Pancreas (tissue), 10 donors: Measurements from ENCODE around the gene ZNF423. TPM values are rescaled to one million over a fixed set of nuclear protein-coding genes. Genes with fewer than 3 reads are reported as not detected.
A peak's percentile ranks its signal among the peaks of the same experiment; 100 is the strongest.

Source experiments
- ATAC-seq, 4 donors: fragments of 200-7000 bp; cut with Tn5 transposase; one replicate each; pipeline versions ENCODE4 v1.8.0 to v1.9.1; 2020; ENCODE audit warnings: mild to moderate bottlenecking in 4 of 4, moderate library complexity in 4 of 4
- DNase-seq, 6 donors: peaks; one replicate each; pipeline ENCODE4 v3.0.0-alpha.2; 2020
- FAIRE-seq: peaks from 2 replicates; lab custom pipeline; 2012; peaks lifted over from hg19 to GRCh38; lab: Jason Lieb, UNC
- H3K27ac ChIP-seq, 4 donors: fragments of 200-600 bp; sonication (generic); 1 replicate in 3 of 4; 2 replicates in 1 of 4; pipeline versions ENCODE4 v1.5.0 to v1.8.0; 2020
- H3K27me3 ChIP-seq, 4 donors: fragments of 200-600 bp; one replicate each; pipeline ENCODE4 v1.8.0; 2021
- H3K36me3 ChIP-seq, 3 donors: fragments of 200-600 bp; sonication (generic) in 1 of 3; one replicate each; pipeline versions ENCODE4 v1.5.0 to v1.8.0; 2020 to 2021
- H3K4me1 ChIP-seq, 3 donors: fragments of 200-600 bp; one replicate each; pipeline ENCODE4 v1.8.0; 2021
- H3K4me3 ChIP-seq, 4 donors: fragments of 200-600 bp; sonication (generic) in 2 of 4; one replicate each; pipeline versions ENCODE4 v1.5.0 to v1.8.0; 2020 to 2021
- H3K9me3 ChIP-seq, 4 donors: fragments of 200-600 bp; one replicate each; pipeline ENCODE4 v1.8.0; 2021
- WGBS, 2 donors: extraction: QIAGEN DNeasy Blood & Tissue Kit; methylation state at CpG; one replicate each; pipeline ENCODE4 v1.1.7; 2013; 5-methylcytosine and 5-hydroxymethylcytosine counted together
- intact Hi-C, 3 donors: fragments of 100-400 bp; cut with DNase I; formaldehyde crosslinking; loops; one replicate each; pipeline versions ENCODE4 v1.11.1 to v1.14.2; 2022
- polyA plus RNA-seq, 2 donors: library from polyadenylated mRNA; stranded (reverse); fragments of 200-250 nt; gene quantifications; one replicate each; pipeline ENCODE4 v1.2.3, GENCODE V29; 2013
- total RNA-seq, 6 donors: library from RNA; stranded (reverse); fragmentation: NEBNext Ultra II Directional in 4 of 6; extraction: Animal tissue kit (Norgen Biotek cat#: 25700) in 4 of 6; gene quantifications; one replicate each; pipeline versions ENCODE4 v1.2.1 to v1.2.4, GENCODE V29; 2021 to 2023
- TF ChIP-seq, protein P1 (sequence below), 4 donors: fragments of 200-600 bp; sonication (generic) in 3 of 4; IDR thresholded peaks; one replicate each; pipeline versions ENCODE4 v1.5.0 to v1.8.0; 2021; ENCODE audit warnings: antibody characterized with exemption in 4 of 4
- donor health status: healthy with polysubstance abuse.
- donor health status: DM: no; HTN: no; CAD: no; lungs with moderate emphysema.
- donor health status: DM: no; HTN: no; CAD: no.
- donor health status: control.
- donor health status: control.
- donor health status: Bipolar disorder and iron deficiency.
- donor health status: DM: yes; HTN: yes; CAD: no.
- donor health status: DM: no; HTN: no; CAD: no.
- donor health status: DM: no; HTN: no; CAD: no.
- donor health status: DM: yes; HTN: yes; CAD: no.

Gene ZNF423
- total and polyA plus RNA-seq, 8 donors: 0.61 to 5.1 (median 3.0) TPM

DNA sequence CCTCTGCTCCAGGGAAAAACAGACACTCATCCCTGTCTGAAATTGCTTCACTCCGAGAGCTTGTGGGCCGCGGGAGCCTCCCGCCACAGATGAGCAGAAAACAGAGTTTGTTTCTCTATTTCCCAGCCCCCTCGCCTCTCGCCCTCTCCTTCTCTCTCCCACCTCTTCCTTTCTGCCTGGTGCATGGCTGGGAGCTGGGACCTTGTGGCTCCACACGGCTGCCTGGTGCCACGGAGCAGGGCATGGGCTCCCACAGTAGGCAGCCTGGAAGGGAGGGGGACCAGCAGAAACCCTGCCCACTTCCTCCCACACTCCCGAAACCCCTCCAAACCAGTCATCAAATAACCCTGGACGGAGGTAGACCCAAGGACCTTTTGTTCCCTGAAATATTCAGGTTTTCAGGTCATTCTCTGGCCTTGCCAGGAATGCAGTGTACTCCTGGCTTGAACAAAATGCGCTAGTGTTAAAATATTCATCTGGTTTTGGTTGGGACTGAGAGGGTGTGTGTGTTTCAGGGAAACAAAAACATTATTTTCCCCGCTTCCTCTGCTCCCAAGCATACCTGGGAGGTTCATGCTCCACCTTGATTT, 277.4 kb downstream of the ZNF423 start:
- intact Hi-C loops: no loop called here
- 85% methylated on average over 12 of the region's 12 CpGs for WGBS, 2 donors
- no peak overlapping the region for H3K4me3 ChIP-seq

DNA sequence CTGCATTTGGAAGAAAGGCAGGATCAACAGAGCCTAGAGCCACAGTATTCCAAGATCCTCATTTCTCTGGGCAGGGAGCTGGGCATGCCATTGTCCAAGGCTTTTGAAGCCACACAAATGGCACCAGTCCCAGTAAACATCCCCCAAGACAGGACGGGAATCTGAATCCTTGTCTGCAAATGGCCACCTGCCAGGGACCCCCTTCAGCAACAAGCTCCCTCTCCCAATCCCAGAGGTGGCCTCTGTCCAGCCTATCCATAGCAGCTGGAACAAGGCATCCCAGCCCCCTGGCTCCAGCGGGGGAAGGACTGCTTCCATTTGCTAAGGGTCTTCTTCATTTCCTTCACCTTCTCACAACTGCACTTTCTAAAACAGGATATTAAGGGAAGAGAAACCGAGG, 277.9 kb downstream of the ZNF423 start:
- 70 to 72% methylated on average over 3 of the region's 3 CpGs for WGBS, 2 donors

More for the DNA sequence above, 277.4 kb downstream of the ZNF423 start:
- H3K4me1 ChIP-seq: no peaks in the 10 kb centered on the region
- no peak for ATAC-seq
- H3K27ac ChIP-seq: no peak overlapping the region
- H3K36me3 ChIP-seq: no peaks in the 10 kb centered on the region
- TF ChIP-seq, protein P1, sequence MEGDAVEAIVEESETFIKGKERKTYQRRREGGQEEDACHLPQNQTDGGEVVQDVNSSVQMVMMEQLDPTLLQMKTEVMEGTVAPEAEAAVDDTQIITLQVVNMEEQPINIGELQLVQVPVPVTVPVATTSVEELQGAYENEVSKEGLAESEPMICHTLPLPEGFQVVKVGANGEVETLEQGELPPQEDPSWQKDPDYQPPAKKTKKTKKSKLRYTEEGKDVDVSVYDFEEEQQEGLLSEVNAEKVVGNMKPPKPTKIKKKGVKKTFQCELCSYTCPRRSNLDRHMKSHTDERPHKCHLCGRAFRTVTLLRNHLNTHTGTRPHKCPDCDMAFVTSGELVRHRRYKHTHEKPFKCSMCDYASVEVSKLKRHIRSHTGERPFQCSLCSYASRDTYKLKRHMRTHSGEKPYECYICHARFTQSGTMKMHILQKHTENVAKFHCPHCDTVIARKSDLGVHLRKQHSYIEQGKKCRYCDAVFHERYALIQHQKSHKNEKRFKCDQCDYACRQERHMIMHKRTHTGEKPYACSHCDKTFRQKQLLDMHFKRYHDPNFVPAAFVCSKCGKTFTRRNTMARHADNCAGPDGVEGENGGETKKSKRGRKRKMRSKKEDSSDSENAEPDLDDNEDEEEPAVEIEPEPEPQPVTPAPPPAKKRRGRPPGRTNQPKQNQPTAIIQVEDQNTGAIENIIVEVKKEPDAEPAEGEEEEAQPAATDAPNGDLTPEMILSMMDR (IDR thresholded peaks at IDR 0.05): no peak
- H3K9me3 ChIP-seq: no peaks in the 10 kb centered on the region
- FAIRE-seq: no peak
- no peaks in the 10 kb centered on the region for H3K27me3 ChIP-seq
- no peak for DNase-seq

DNA sequence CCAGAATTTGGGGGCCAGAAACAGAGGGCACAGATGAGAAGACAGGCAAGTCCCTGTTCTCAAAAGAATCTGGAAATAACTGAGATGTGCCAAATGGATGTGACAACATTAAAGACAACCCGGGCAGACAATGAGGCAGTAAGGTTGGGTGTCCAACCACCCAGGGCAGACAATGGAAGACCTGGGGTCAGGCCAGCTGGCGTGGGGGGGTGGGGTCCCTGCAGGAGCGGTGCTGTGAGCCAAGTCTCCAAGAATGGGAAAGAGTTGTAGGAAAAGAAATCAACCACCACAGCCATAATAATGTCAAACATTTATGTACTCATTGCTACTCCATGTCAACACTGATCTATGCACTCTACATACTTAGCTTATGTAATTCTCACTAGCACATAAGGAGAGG, 279.0 kb downstream of the ZNF423 start:
- DNase-seq (no peak), ATAC-seq (no peak), FAIRE-seq (no peak)
- H3K27me3 ChIP-seq: no peaks in the 10 kb centered on the region
- TF ChIP-seq, protein P1 (IDR thresholded peaks at IDR 0.05): no peak
- intact Hi-C loops: no loop called here
- H3K9me3 ChIP-seq: no peaks in the 10 kb centered on the region
- H3K36me3 ChIP-seq: no peaks in the 10 kb centered on the region
- H3K4me1 ChIP-seq: no peaks in the 10 kb centered on the region
- WGBS, 2 donors: 89 to 90% methylated on average over 3 of the region's 3 CpGs
- no peak overlapping the region for H3K27ac ChIP-seq
- no peak overlapping the region for H3K4me3 ChIP-seq

More for the DNA sequence above, 277.9 kb downstream of the ZNF423 start:
- TF ChIP-seq, protein P1 (IDR thresholded peaks at IDR 0.05): no peak
- FAIRE-seq (no peak), ATAC-seq (no peak), DNase-seq (no peak)
- Histone ChIP-seq H3K4me1 (no peaks in the 10 kb centered on the region), H3K4me3 (no peak overlapping the region), H3K9me3 (no peaks in the 10 kb centered on the region), H3K27me3 (no peaks in the 10 kb centered on the region), H3K27ac (no peak overlapping the region), H3K36me3 (no peaks in the 10 kb centered on the region)
- intact Hi-C loops: no loop called here

DNA sequence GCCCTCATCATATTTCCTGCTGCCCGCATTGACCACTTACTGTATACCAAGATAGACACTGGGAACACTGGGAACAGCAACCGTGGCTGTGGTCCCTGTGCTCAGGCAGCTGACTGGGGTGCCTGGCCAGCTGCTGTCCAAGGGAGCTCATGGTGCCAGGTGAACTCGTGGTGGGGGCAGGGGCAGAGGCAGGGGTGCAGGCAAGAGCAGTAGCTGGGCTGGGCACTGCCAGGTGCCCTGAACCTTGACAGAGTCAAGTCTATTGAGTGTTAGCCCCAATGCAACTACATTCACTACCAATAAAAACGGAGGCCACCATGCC, 279.8 kb downstream of the ZNF423 start:
- WGBS, 2 donors: 85 to 88% methylated on average over 4 of the region's 4 CpGs
- TF ChIP-seq, protein P1 (IDR thresholded peaks at IDR 0.05): no peak
- Histone ChIP-seq H3K4me1 (no peaks in the 10 kb centered on the region), H3K27me3 (no peaks in the 10 kb centered on the region), H3K9me3 (no peaks in the 10 kb centered on the region), H3K4me3 (no peak overlapping the region), H3K36me3 (no peaks in the 10 kb centered on the region), H3K27ac (no peak overlapping the region)
- DNase-seq (no peak), ATAC-seq (no peak), FAIRE-seq (no peak)
- intact Hi-C loops: no loop called here

DNA sequence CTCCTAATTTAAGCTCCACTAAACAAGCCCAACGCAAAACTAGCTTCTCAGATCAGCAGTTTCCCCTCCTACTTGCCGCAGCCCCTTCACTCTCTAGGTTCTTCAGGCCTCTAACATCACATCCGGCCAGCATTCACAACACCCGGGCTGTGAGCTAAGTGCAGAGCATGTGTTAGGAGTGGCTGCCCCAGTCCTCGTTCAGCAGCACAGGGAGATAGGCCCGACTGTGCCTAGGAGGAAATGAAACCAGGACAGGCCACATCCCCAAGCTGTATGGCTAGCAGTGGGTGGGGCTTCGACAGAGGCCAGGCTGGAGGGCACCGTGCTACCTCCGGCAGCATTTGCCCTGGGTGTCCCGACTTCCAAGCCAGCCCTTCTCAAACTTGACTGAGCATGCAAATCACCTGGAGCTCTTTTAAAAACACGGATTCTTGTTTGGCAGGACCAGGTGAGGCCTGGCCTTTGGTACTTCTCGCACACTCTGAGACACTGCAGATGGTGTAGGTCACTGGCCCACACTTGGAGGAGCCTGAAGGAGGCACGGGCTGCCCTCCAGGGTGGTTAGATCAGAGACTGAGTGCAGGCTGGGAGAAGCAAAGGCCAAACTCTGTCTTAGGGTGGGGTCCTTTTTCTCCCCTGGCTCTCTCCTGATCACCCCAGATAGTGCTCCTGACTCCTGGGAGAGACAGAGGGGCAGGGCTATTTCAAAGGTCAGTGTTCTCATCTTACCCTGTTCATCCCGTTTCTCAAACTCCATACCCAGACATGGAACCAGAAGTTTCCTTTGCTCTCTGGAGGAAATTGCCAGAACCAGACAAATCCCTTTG, 280.4 kb downstream of the ZNF423 start:
- 74 to 81% methylated on average over 14 of the region's 14 CpGs for WGBS, 2 donors
- Histone ChIP-seq H3K36me3 (no peaks in the 10 kb centered on the region), H3K4me3 (no peak overlapping the region), H3K4me1 (no peaks in the 10 kb centered on the region), H3K27me3 (no peaks in the 10 kb centered on the region), H3K9me3 (no peaks in the 10 kb centered on the region), H3K27ac (no peak overlapping the region)
- intact Hi-C loops: no loop called here
- FAIRE-seq: no peak
- peak in 1 of 6 donors; percentile 34 for DNase-seq
- peak in 3 of 4 donors; percentile 28 to 88 (median 71) for ATAC-seq
- TF ChIP-seq, protein P1 (IDR thresholded peaks at IDR 0.05): no peak
